ENCODE results near the gene SPATS2. TPM values are rescaled to one million over a fixed set of nuclear protein-coding genes. Genes with fewer than 3 reads are reported as not detected.

The SPATS2 gene
- total and polyA plus RNA-seq, 2 of the 4 experiments (the other 2 are of a cell fraction) = 50.6 to 63.3 TPM

DNA sequence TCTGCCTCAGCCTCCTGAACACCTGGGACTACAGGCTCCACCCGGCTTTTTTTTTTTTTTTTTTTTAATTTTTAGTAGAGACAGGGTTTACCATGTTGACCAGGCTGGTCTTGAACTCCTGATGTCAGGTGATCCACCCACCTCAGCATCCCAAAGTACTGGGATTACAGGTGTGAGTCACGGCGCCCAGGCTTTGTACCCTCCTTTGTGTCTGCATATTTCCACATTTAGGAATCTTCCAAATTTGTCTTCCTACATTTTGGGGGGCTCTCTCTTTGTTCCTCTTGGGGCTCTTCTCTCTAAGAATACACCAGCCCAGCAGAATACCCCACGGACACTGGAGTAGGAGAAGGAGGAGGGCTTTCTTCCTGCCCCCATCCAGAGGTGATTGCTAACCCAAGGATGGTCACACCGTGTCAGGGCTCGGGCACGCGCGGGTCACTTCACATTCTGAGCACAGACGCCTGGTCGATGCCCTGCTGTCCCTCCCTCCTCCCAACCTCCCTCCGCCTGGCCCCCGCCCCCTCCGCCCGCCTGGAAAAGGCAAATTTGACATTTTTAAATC, 22.7 kb upstream of the SPATS2 start:
- Histone ChIP-seq H3K4me2 (ENCODE audit: low read depth, low read length) (no peak overlapping the region), H2AK9ac (replicated peaks; ENCODE audit: low read depth, low read length, poor library complexity) (no peak overlapping the region), H3K4ac (ENCODE audit: low read depth, low read length) (no peak overlapping the region), H3K27ac (ENCODE audit: insufficient read depth, low read length) (no peak overlapping the region), H2BK15ac (ENCODE audit: low read depth, low read length) (no peak overlapping the region), H3K9me3 (ENCODE audit: control insufficient read depth, insufficient read depth, low read length) (no peaks in the 10 kb centered on the region), H3K23ac (ENCODE audit: low read depth, low read length) (no peak overlapping the region), H4K91ac (ENCODE audit: insufficient read depth, low read depth, low read length) (no peak overlapping the region), H3K4me3 (ENCODE audit: insufficient read depth, low read depth, low read length) (no peak overlapping the region), H3K18ac (ENCODE audit: low read depth, low read length) (no peak overlapping the region), H2BK120ac (ENCODE audit: low read depth, low read length) (no peak overlapping the region), H3K9me1 (ENCODE audit: insufficient read depth, low read length) (peaks cover 8% of the 10 kb centered on the region; the same call in 1 of the 2 replicates), H2AK5ac (ENCODE audit: low read depth, low read length) (no peak overlapping the region), H3K27me3 (ENCODE audit: control insufficient read depth, insufficient read depth, low read length) (peaks cover 70% of the 10 kb centered on the region), H3K79me1 (ENCODE audit: low read depth in 1 of 2, low read length in 2 of 2) (peaks cover 5 to 17% of the 10 kb centered on the region in 2 experiments; a peak in 2 of 4 replicates), H3K9ac (ENCODE audit: low read depth, low read length) (no peak overlapping the region), H3K56ac (ENCODE audit: extremely low read depth, insufficient read depth, low read length) (no peak overlapping the region), H2BK20ac (ENCODE audit: low read depth, low read length) (no peak overlapping the region), H3K14ac (replicated peaks; ENCODE audit: low read depth, low read length) (no peak overlapping the region), H3K36me3 (ENCODE audit: control insufficient read depth, insufficient read depth, low read length) (no peaks in the 10 kb centered on the region), H4K8ac (ENCODE audit: low read depth in 2 of 2, low read length in 2 of 2) (no peak overlapping the region), H2BK5ac (ENCODE audit: low read depth, low read length, poor library complexity, severe bottlenecking) (no peak overlapping the region), H3K4me1 (ENCODE audit: control insufficient read depth, insufficient read depth, low read length) (peaks cover 20% of the 10 kb centered on the region), H4K5ac (ENCODE audit: low read depth, low read length) (no peak overlapping the region), H2AFZ (replicated peaks; ENCODE audit: low read length, poor library complexity) (no peak overlapping the region), H4K20me1 (ENCODE audit: insufficient read depth, low read length) (0 out of 2 replicates have a peak, but pooled peaks cover 5% of the 10 kb centered on the region)
- intact Hi-C loops (cut with micrococcal nuclease) = no loop called here
- POLR2A ChIA-PET (ENCODE audit: unreplicated experiment) = no interaction called here
- in situ Hi-C loops (cut with MboI; ENCODE audit: low sequenced_read_pairs) = no loop called here
- ATAC-seq (ENCODE audit: low read depth) (no peak), DNase-seq (no peak)
- CTCF ChIA-PET = no interaction called here
- WGBS, 2 experiments (ENCODE audit: extremely low coverage in 2 of 2, insufficient read length in 1 of 2) = no CpG with 5 or more reads among the region's 15 CpGs
- BruUV-seq (replicated peaks) = no TSS peak
- no peak for TF ChIP-seq FOS (IDR thresholded peaks at IDR 0.05; ENCODE audit: low read depth, low read length)
- no peak for TF ChIP-seq CHD1 (IDR thresholded peaks at IDR 0.05; ENCODE audit: low read depth, low read length)
- TF ChIP-seq, protein P1, sequence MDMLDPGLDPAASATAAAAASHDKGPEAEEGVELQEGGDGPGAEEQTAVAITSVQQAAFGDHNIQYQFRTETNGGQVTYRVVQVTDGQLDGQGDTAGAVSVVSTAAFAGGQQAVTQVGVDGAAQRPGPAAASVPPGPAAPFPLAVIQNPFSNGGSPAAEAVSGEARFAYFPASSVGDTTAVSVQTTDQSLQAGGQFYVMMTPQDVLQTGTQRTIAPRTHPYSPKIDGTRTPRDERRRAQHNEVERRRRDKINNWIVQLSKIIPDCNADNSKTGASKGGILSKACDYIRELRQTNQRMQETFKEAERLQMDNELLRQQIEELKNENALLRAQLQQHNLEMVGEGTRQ (IDR thresholded peaks at IDR 0.05; ENCODE audit: low read depth, low read length) = no peak
- no peak for TF ChIP-seq MXI1 (IDR thresholded peaks at IDR 0.05; ENCODE audit: borderline replicate concordance, low read depth, low read length)
- no peak for TF ChIP-seq MAZ (IDR thresholded peaks at IDR 0.05; ENCODE audit: borderline replicate concordance, low read depth, low read length)
- dilution Hi-C loops (cut with HindIII; ENCODE audit: low sequenced_read_pairs, unreplicated experiment) = no loop called here

Measured in IMR-90 (cell line).